Small intestine (tissue), 7 donors: ENCODE data around the gene LRRC45. TPM values are rescaled to one million over a fixed set of nuclear protein-coding genes. Genes with fewer than 3 reads are reported as not detected.

Source experiments
- DNase-seq, 2 donors: peaks; one replicate each; pipeline versions ENCODE4 v3.0.0 to v3.0.0-alpha.2; 2013
- FAIRE-seq: peaks from 2 replicates; lab custom pipeline; 2012; peaks lifted over from hg19 to GRCh38; lab: Jason Lieb, UNC
- H3K27ac ChIP-seq, 3 donors: one replicate each; pipeline ENCODE4 v1.5.1; 2013; ENCODE audit warnings: low read length in 2 of 3, mild to moderate bottlenecking in 2 of 3, control low read depth in 1 of 3, inconsistent platforms in 1 of 3, low read depth in 1 of 3, moderate library complexity in 1 of 3
- H3K27me3 ChIP-seq, 3 donors: one replicate each; pipeline ENCODE4 v1.6.1; 2013; ENCODE audit warnings: low read length in 3 of 3, inconsistent platforms in 1 of 3; ENCODE audit not compliant: control insufficient read depth in 3 of 3, insufficient read depth in 3 of 3
- H3K36me3 ChIP-seq, 3 donors: one replicate each; pipeline ENCODE4 v1.6.1; 2013; ENCODE audit warnings: low read length in 3 of 3, inconsistent platforms in 1 of 3, low read depth in 1 of 3, mild to moderate bottlenecking in 1 of 3, moderate library complexity in 1 of 3; ENCODE audit not compliant: control insufficient read depth in 3 of 3, insufficient read depth in 2 of 3
- H3K4me1 ChIP-seq, 3 donors: one replicate each; pipeline ENCODE4 v1.6.1; 2013; ENCODE audit warnings: low read length in 2 of 3, inconsistent platforms in 1 of 3, low read depth in 1 of 3, mild to moderate bottlenecking in 1 of 3, moderate library complexity in 1 of 3; ENCODE audit not compliant: control insufficient read depth in 3 of 3, insufficient read depth in 2 of 3
- H3K4me3 ChIP-seq, 3 donors: one replicate each; pipeline ENCODE4 v1.5.1; 2013; ENCODE audit warnings: low read length in 3 of 3, control low read depth in 1 of 3, inconsistent platforms in 1 of 3, low read depth in 1 of 3, mild to moderate bottlenecking in 1 of 3, moderate library complexity in 1 of 3
- H3K9me3 ChIP-seq, 2 donors: one replicate each; pipeline ENCODE4 v1.6.1; 2013; ENCODE audit warnings: low read depth in 1 of 2, low read length in 1 of 2; ENCODE audit not compliant: control insufficient read depth in 2 of 2, insufficient read depth in 1 of 2
- WGBS, 3 donors: extraction: QIAGEN DNeasy Blood & Tissue Kit; methylation state at CpG; one replicate each; pipeline ENCODE4 v1.1.7; 2013; 5-methylcytosine and 5-hydroxymethylcytosine counted together
- polyA plus RNA-seq, 4 donors: library from polyadenylated mRNA; stranded (reverse) in 3 of 4; unstranded in 1 of 4; fragments of 200-250 nt in 3 of 4; fragments of 120-200 nt in 1 of 4; gene quantifications; one replicate each; pipeline versions ENCODE4 v1.2.1 to v1.2.3, GENCODE V29; 2013
- donor health status: healthy with polysubstance abuse.
- donor health status: control.
- donor health status: control.
- donor health status: Bipolar disorder and iron deficiency.
- donor health status: healthy.

LRRC45 gene
- polyA plus RNA-seq, 4 donors: 10.8 to 26.7 (median 16.4) TPM

GRCh38 chr17:82072827-82073226 lies 49.7 kb downstream of the LRRC45 start:
- no peak for FAIRE-seq
- peak in 1 of 2 donors; percentile 70 for DNase-seq
- H3K4me3 ChIP-seq: no peak overlapping the region
- H3K27me3 ChIP-seq: no peaks in the 10 kb centered on the region
- 35 to 57% (median 48%) methylated on average over 6 of the region's 6 CpGs for WGBS, 3 donors
- no peaks in the 10 kb centered on the region for H3K4me1 ChIP-seq
- no peaks in the 10 kb centered on the region for H3K9me3 ChIP-seq
- H3K27ac ChIP-seq: no peak overlapping the region
- H3K36me3 ChIP-seq: peaks cover 0 to 6% (median under 1%) of the 10 kb centered on the region in 3 donors

GRCh38 chr17:82073446-82073845 lies 50.3 kb downstream of the LRRC45 start:
- no peaks in the 10 kb centered on the region for H3K27me3 ChIP-seq
- no peak for FAIRE-seq
- peaks cover 0 to 13% (median 5%) of the 10 kb centered on the region in 3 donors for H3K36me3 ChIP-seq
- H3K27ac ChIP-seq: no peak overlapping the region
- H3K9me3 ChIP-seq: no peaks in the 10 kb centered on the region
- H3K4me1 ChIP-seq: no peaks in the 10 kb centered on the region
- DNase-seq: no peak
- whole genome bisulfite sequencing, 3 donors: 83 to 89% (median 85%) methylated on average over 9 of the region's 9 CpGs
- no peak overlapping the region for H3K4me3 ChIP-seq

GRCh38 chr17:82076018-82076784 lies 53.1 kb downstream of the LRRC45 start:
- Histone ChIP-seq H3K4me1 (no peaks in the 10 kb centered on the region), H3K4me3 (no peak overlapping the region), H3K27ac (no peak overlapping the region), H3K9me3 (no peaks in the 10 kb centered on the region), H3K36me3 (peaks cover 12 to 39% (median 13%) of the 10 kb centered on the region in 3 donors), H3K27me3 (no peaks in the 10 kb centered on the region)
- DNase-seq (no peak), FAIRE-seq (no peak)
- WGBS, 3 donors: 77 to 85% (median 82%) methylated on average over 25 of the region's 25 CpGs

- H3K4me3 ChIP-seq: no peak overlapping the region
- FAIRE-seq: no peak
- no peaks in the 10 kb centered on the region for H3K4me1 ChIP-seq
- H3K27me3 ChIP-seq: no peaks in the 10 kb centered on the region
- H3K27ac ChIP-seq: no peak overlapping the region
- whole genome bisulfite sequencing, 3 donors: 81 to 82% (median 81%) methylated on average over 20 to 21 of the region's 21 CpGs
- DNase-seq: no peak
- H3K36me3 ChIP-seq: peaks cover 12 to 46% (median 19%) of the 10 kb centered on the region in 3 donors
- H3K9me3 ChIP-seq: no peaks in the 10 kb centered on the region
Measured at GRCh38 chr17:82076785-82077591, 53.9 kb downstream of the LRRC45 start.

GRCh38 chr17:82077617-82078358 lies 54.7 kb downstream of the LRRC45 start:
- H3K27ac ChIP-seq: no peak overlapping the region
- no peaks in the 10 kb centered on the region for H3K27me3 ChIP-seq
- H3K36me3 ChIP-seq: peaks cover 19 to 54% (median 25%) of the 10 kb centered on the region in 3 donors
- no peaks in the 10 kb centered on the region for H3K9me3 ChIP-seq
- DNase-seq: peak in 1 of 2 donors; percentile 52
- WGBS, 3 donors: 56 to 67% (median 65%) methylated on average over 28 of the region's 28 CpGs
- no peak for FAIRE-seq
- H3K4me1 ChIP-seq: no peaks in the 10 kb centered on the region
- no peak overlapping the region for H3K4me3 ChIP-seq

GRCh38 chr17:82078433-82078832 lies 55.3 kb downstream of the LRRC45 start:
- Histone ChIP-seq H3K36me3 (peaks cover 25 to 60% (median 30%) of the 10 kb centered on the region in 3 donors), H3K4me1 (no peaks in the 10 kb centered on the region), H3K9me3 (no peaks in the 10 kb centered on the region), H3K27me3 (no peaks in the 10 kb centered on the region), H3K27ac (no peak overlapping the region), H3K4me3 (no peak overlapping the region)
- WGBS, 3 donors: 90 to 92% (median 90%) methylated on average over 18 of the region's 18 CpGs
- DNase-seq (no peak), FAIRE-seq (no peak)

- peaks cover 30 to 67% (median 31%) of the 10 kb centered on the region in 3 donors for H3K36me3 ChIP-seq
- no peaks in the 10 kb centered on the region for H3K4me1 ChIP-seq
- no peak for FAIRE-seq
- DNase-seq: no peak
- 93 to 94% (median 94%) methylated on average over 38 to 47 of the region's 47 CpGs for WGBS, 3 donors
- no peak overlapping the region for H3K27ac ChIP-seq
- no peaks in the 10 kb centered on the region for H3K27me3 ChIP-seq
- no peak overlapping the region for H3K4me3 ChIP-seq
- H3K9me3 ChIP-seq: no peaks in the 10 kb centered on the region
Measured at GRCh38 chr17:82079001-82079677, 56.0 kb downstream of the LRRC45 start.
